Esophagus squamous epithelium (tissue), 5 donors: ENCODE data around the gene PPP1R18. TPM values are rescaled to one million over a fixed set of nuclear protein-coding genes. Genes with fewer than 3 reads are reported as not detected.

Source experiments
- DNase-seq: peaks from one replicate; lab custom pipeline; 2025; lab: John Stamatoyannopoulos, UW
- H3K27ac ChIP-seq, 4 donors: fragments of 200-600 bp; sonication (generic); one replicate each; pipeline ENCODE4 v1.5.1; 2016 to 2019; ENCODE audit warnings: mild to moderate bottlenecking in 1 of 4
- H3K27me3 ChIP-seq, 4 donors: fragments of 200-600 bp; sonication (generic); 1 replicate in 3 of 4; 2 replicates in 1 of 4; pipeline versions ENCODE4 v1.5.1 to v1.6.0; 2017 to 2021; ENCODE audit warnings: antibody characterized with exemption in 1 of 4
- H3K36me3 ChIP-seq, 3 donors: fragments of 200-600 bp; sonication (generic); one replicate each; pipeline ENCODE4 v1.5.1; 2016 to 2019
- H3K4me1 ChIP-seq, 3 donors: fragments of 200-600 bp; sonication (generic); one replicate each; pipeline ENCODE4 v1.5.1; 2017 to 2019
- H3K4me3 ChIP-seq, 4 donors: fragments of 200-600 bp; sonication (generic); 1 replicate in 3 of 4; 2 replicates in 1 of 4; pipeline ENCODE4 v1.5.1; 2016 to 2019; ENCODE audit warnings: mild to moderate bottlenecking in 2 of 4, moderate library complexity in 1 of 4
- H3K9me3 ChIP-seq, 3 donors: fragments of 200-600 bp; sonication (generic); one replicate each; pipeline ENCODE4 v1.5.1; 2016 to 2019
- CTCF ChIP-seq, 6 experiments: fragments of 450-650 bp in 4 of 6; fragments of 200-600 bp in 2 of 6; sonication (generic) in 2 of 6; IDR thresholded peaks; one replicate each; pipeline ENCODE4 v1.5.1; 2016 to 2019; ENCODE audit warnings: antibody characterized with exemption in 6 of 6, mild to moderate bottlenecking in 4 of 6, moderate library complexity in 4 of 6
- POLR2A ChIP-seq, 4 donors: fragments of 450-650 bp; IDR thresholded peaks; one replicate each; pipeline ENCODE4 v1.6.1; 2017; ENCODE audit warnings: antibody characterized with exemption in 4 of 4, mild to moderate bottlenecking in 4 of 4, moderate library complexity in 3 of 4
- WGBS, 2 donors: methylation state at CpG; one replicate each; pipeline ENCODE4 v1.1.5; 2018; 5-methylcytosine and 5-hydroxymethylcytosine counted together
- intact Hi-C: fragments of 100-400 bp; cut with DNase I; formaldehyde crosslinking; loops from one replicate; pipeline ENCODE4 v1.15.0; 2022
- total RNA-seq, 4 donors: library from RNA; depleted of rRNA; stranded (reverse); fragments of >200 nt; gene quantifications; one replicate each; pipeline ENCODE4 v1.1.0, GENCODE V29; 2016
- donor health status: DM: yes; HTN: yes; CAD: no.

PPP1R18 gene
- total RNA-seq, 4 donors from 2014 or later, result 9.8 to 22.2 (median 17.4) TPM

DNA sequence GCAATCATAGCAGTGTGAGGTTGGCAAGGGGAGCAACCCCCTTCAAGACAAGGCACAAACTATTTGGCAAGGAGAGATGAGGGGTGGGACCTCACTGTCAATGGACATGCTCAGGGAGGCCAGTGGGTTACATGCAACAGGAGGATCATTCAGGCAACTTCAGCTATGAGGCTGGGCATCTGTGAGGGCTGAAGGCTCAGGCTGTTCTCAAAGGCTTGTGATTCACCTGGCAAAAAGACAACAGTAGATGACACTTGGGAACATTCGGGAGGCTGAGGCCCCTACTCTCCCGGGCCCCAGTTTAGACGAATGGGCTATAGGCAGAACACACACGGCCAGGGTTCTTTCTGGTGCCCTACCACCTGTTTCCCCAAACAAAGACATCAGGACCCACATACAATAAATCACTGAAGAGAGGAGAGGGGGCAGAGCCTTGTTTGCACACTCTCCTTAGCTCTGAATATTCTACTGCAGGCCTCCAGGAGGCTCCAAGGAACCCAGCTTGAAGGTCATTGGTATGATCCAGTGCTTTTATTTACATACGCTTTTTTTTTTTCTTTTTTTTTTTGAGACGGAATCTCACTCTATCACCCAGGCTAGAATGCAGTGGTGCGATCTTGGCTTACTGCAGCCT is 41.6 kb upstream of the PPP1R18 start:
- 46 to 50% methylated on average over 6 to 7 of the region's 7 CpGs for WGBS, 2 donors
- no peak for TF ChIP-seq POLR2A (IDR thresholded peaks at IDR 0.05)
- TF ChIP-seq CTCF (IDR thresholded peaks at IDR 0.05), result no peak
- Histone ChIP-seq H3K9me3 (no peaks in the 10 kb centered on the region), H3K27ac (peak overlapping the region in 3 of 4 donors; percentile 1 to 48 (median 29)), H3K27me3 (no peaks in the 10 kb centered on the region), H3K4me3 (no peak overlapping the region), H3K36me3 (peaks cover 29 to 98% (median 47%) of the 10 kb centered on the region in 3 donors), H3K4me1 (peaks cover 13 to 64% (median 14%) of the 10 kb centered on the region in 3 donors)
- no peak for DNase-seq
- intact Hi-C loops, result no loop called here

GRCh38 chr6:30726506-30727413 is 40.3 kb upstream of the PPP1R18 start:
- peak overlapping the region in 3 of 4 donors; percentile 6 to 96 (median 10) for H3K27ac ChIP-seq
- no peaks in the 10 kb centered on the region for H3K9me3 ChIP-seq
- 76 to 84% methylated on average over 10 to 11 of the region's 11 CpGs for WGBS, 2 donors
- H3K4me1 ChIP-seq, result peaks cover 25 to 77% (median 27%) of the 10 kb centered on the region in 3 donors
- no peak for DNase-seq
- H3K4me3 ChIP-seq, result no peak overlapping the region
- no peak for TF ChIP-seq CTCF (IDR thresholded peaks at IDR 0.05)
- TF ChIP-seq POLR2A (IDR thresholded peaks at IDR 0.05), result no peak
- intact Hi-C loops, result no loop called here
- H3K36me3 ChIP-seq, result peaks cover 36 to 93% (median 55%) of the 10 kb centered on the region in 3 donors
- H3K27me3 ChIP-seq, result no peaks in the 10 kb centered on the region

- peaks cover 25 to 74% (median 31%) of the 10 kb centered on the region in 3 donors for H3K4me1 ChIP-seq
- no peak overlapping the region for H3K4me3 ChIP-seq
- peak overlapping the region; percentile 6 to 96 (median 29) for H3K27ac ChIP-seq
- peaks cover 36 to 86% (median 55%) of the 10 kb centered on the region in 3 donors for H3K36me3 ChIP-seq
- H3K9me3 ChIP-seq, result no peaks in the 10 kb centered on the region
- intact Hi-C loops, result no loop called here
- no peak for DNase-seq
- no peaks in the 10 kb centered on the region for H3K27me3 ChIP-seq
- TF ChIP-seq CTCF (IDR thresholded peaks at IDR 0.05) (no peak), POLR2A (IDR thresholded peaks at IDR 0.05) (no peak)
- WGBS, 2 donors, result 29 to 61% methylated on average over 2 of the region's 3 CpGs
Measured at GRCh38 chr6:30725713-30726505, 39.5 kb upstream of the PPP1R18 start.

- intact Hi-C loops, result no loop called here
- no peaks in the 10 kb centered on the region for H3K9me3 ChIP-seq
- whole genome bisulfite sequencing, 2 donors, result 29 to 41% methylated on average over 6 of the region's 6 CpGs
- DNase-seq, result no peak
- H3K27ac ChIP-seq, result peak overlapping the region in 3 of 4 donors; percentile 34 to 96 (median 40)
- H3K4me3 ChIP-seq, result no peak overlapping the region
- no peaks in the 10 kb centered on the region for H3K27me3 ChIP-seq
- H3K36me3 ChIP-seq, result peaks cover 30 to 78% (median 48%) of the 10 kb centered on the region in 3 donors
- H3K4me1 ChIP-seq, result peaks cover 20 to 70% (median 31%) of the 10 kb centered on the region in 3 donors
- TF ChIP-seq POLR2A (IDR thresholded peaks at IDR 0.05) (no peak), CTCF (IDR thresholded peaks at IDR 0.05) (no peak)
Measured at GRCh38 chr6:30724906-30725667, 38.6 kb upstream of the PPP1R18 start.
